Measurements from ENCODE around the gene BTBD9.

Gene BTBD9

GRCh38 chr6:38248500-38249234 lies 391.1 kb downstream of the BTBD9 start:
- DNase-seq (ENCODE audit: low read depth), result no peak
- TF ChIP-seq, protein P1, sequence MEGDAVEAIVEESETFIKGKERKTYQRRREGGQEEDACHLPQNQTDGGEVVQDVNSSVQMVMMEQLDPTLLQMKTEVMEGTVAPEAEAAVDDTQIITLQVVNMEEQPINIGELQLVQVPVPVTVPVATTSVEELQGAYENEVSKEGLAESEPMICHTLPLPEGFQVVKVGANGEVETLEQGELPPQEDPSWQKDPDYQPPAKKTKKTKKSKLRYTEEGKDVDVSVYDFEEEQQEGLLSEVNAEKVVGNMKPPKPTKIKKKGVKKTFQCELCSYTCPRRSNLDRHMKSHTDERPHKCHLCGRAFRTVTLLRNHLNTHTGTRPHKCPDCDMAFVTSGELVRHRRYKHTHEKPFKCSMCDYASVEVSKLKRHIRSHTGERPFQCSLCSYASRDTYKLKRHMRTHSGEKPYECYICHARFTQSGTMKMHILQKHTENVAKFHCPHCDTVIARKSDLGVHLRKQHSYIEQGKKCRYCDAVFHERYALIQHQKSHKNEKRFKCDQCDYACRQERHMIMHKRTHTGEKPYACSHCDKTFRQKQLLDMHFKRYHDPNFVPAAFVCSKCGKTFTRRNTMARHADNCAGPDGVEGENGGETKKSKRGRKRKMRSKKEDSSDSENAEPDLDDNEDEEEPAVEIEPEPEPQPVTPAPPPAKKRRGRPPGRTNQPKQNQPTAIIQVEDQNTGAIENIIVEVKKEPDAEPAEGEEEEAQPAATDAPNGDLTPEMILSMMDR (IDR thresholded peaks at IDR 0.05; ENCODE audit: low read depth, low read length, missing control alignments), result no peak
- H3K4me3 ChIP-seq (ENCODE audit: low read depth, low read length), result no peak overlapping the region
- in situ Hi-C loops (cut with HindIII; ENCODE audit: low sequenced_read_pairs), result no loop called here

DNA sequence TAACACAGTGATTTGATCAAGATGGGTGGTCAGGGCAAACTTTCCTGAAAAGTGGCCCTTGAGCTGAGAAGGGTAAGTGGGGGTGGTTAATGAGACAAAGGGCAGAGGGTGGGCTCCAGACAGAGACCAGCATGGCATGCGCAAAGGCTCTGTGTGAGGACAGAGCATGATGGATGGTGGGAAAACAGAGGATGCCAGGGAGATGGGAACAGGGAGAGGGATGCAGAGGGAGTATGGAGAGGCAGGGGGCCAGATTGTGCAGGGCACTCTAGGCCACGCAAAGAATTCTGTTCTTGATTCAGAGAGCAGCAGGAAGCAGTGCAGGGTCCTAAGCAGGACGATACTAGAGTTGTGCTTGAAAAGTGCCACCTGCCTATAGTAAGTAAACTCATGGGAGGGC lies 394.4 kb downstream of the BTBD9 start:
- no peak for DNase-seq (ENCODE audit: low read depth)
- TF ChIP-seq, protein P1 (IDR thresholded peaks at IDR 0.05; ENCODE audit: low read depth, low read length, missing control alignments), result no peak
- in situ Hi-C loops (cut with HindIII; ENCODE audit: low sequenced_read_pairs), result no loop called here
- no peak overlapping the region for H3K4me3 ChIP-seq (ENCODE audit: low read depth, low read length)

GRCh38 chr6:38244869-38245268 lies 394.9 kb downstream of the BTBD9 start:
- TF ChIP-seq, protein P1 (IDR thresholded peaks at IDR 0.05; ENCODE audit: low read depth, low read length, missing control alignments), result no peak
- H3K4me3 ChIP-seq (ENCODE audit: low read depth, low read length), result no peak overlapping the region
- in situ Hi-C loops (cut with HindIII; ENCODE audit: low sequenced_read_pairs), result no loop called here
- DNase-seq (ENCODE audit: low read depth), result no peak

- no peak for DNase-seq (ENCODE audit: low read depth)
- in situ Hi-C loops (cut with HindIII; ENCODE audit: low sequenced_read_pairs), result no loop called here
- H3K4me3 ChIP-seq (ENCODE audit: low read depth, low read length), result no peak overlapping the region
- TF ChIP-seq, protein P1 (IDR thresholded peaks at IDR 0.05; ENCODE audit: low read depth, low read length, missing control alignments), result no peak
These were observed 398.4 kb downstream of the BTBD9 start for GRCh38 chr6:38241200-38241871.

DNA sequence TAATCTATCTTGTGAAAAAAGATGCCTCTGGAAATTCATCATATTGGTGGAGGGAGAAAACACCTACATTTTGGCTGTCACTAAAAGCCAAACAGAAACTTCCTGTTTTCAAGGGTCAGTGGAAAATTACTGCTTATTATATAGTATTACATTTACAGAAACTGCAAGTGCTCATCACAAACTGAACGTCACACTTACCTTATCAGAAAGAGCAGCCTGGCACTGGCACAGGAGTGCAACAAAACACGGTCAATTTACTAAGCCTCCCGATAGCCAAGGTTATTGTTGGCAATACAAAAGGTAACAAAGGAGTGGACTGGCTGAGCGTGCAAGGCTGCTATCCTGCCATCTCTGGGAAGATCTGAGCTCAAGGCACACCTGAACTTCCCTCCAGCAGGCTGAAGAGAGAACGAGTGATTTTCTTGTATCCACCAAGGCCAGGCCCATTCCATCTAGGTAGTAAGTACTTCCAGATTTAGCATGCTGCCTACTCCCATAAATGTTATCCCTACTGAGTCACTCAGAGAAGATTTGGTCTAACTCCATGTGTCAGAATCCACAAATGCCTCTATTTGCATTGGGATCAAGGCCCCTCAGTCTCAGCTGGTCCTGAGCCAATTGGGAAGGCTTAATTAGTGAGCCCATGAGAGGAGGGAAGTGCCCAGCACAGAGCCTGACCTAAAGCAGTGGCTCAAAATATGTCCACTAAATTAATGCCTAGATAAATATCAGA lies 399.8 kb downstream of the BTBD9 start:
- in situ Hi-C loops (cut with HindIII; ENCODE audit: low sequenced_read_pairs), result no loop called here
- no peak overlapping the region for H3K4me3 ChIP-seq (ENCODE audit: low read depth, low read length)
- TF ChIP-seq, protein P1 (IDR thresholded peaks at IDR 0.05; ENCODE audit: low read depth, low read length, missing control alignments), result no peak
- DNase-seq (ENCODE audit: low read depth), result no peak

- in situ Hi-C loops (cut with HindIII; ENCODE audit: low sequenced_read_pairs), result no loop called here
- DNase-seq (ENCODE audit: low read depth), result no peak
- TF ChIP-seq, protein P1 (IDR thresholded peaks at IDR 0.05; ENCODE audit: low read depth, low read length, missing control alignments), result no peak
- no peak overlapping the region for H3K4me3 ChIP-seq (ENCODE audit: low read depth, low read length)
These were observed 403.1 kb downstream of the BTBD9 start for GRCh38 chr6:38236631-38237030.
